HCT116 (cell line): Measurements from ENCODE around the gene GRIP2. TPM values are rescaled to one million over a fixed set of nuclear protein-coding genes. Genes with fewer than 3 reads are reported as not detected.

Source experiments
- ATAC-seq: fragments of 200-7000 bp; cut with Tn5 transposase; 2 replicates; pipeline ENCODE4 v1.9.1; 2020; ENCODE audit warnings: mild to moderate bottlenecking, moderate library complexity
- BruUV-seq: library from RNA; stranded (reverse); fragments of 400-500 nt; replicated peaks from 2 replicates; lab custom pipeline; 2021; lab: Mats Ljungman, UMichigan
- CTCF ChIA-PET: fragments of 300-600 bp; sonication (Branson Sonifier 250); formaldehyde crosslinking; loops from one replicate; lab custom pipeline; 2021; ENCODE audit warnings: antibody characterized with exemption; lab: Charles Lee
- POLR2A ChIA-PET: fragments of 300-600, 350-600 bp; sonication (Branson Sonifier 250); formaldehyde crosslinking; loops from one replicate; lab custom pipeline; 2021; ENCODE audit warnings: antibody characterized with exemption; lab: Charles Lee
- RAD21 ChIA-PET, 2 experiments: fragments of 300-600 bp; sonication (Branson Sonifier 250); formaldehyde crosslinking; loops; one replicate each; lab custom pipeline; 2023; ENCODE audit warnings: low total read pairs in 2 of 2; ENCODE audit not compliant: uncharacterized antibody in 2 of 2, unreplicated experiment in 2 of 2, low non-redundant PET in 1 of 2; lab: Charles Lee
- DNase-seq: peaks from one replicate; pipeline ENCODE4 v3.0.0-alpha.2; 2010; ENCODE audit warnings: low read depth, low spot score
- H2AFZ ChIP-seq: fragments of 200-600 bp; shearing (Covaris generic), sonication (generic); 2 replicates; pipeline ENCODE4 v1.6.1; 2017; ENCODE audit warnings: low read depth, mixed run types, mixed read lengths, antibody characterized with exemption, low read length; ENCODE audit not compliant: poor library complexity, severe bottlenecking
- H3K27ac ChIP-seq: 2 replicates; pipeline ENCODE4 v1.5.1; 2012; ENCODE audit warnings: low read depth, low read length
- H3K27me3 ChIP-seq: fragments of 200-600 bp; sonication (generic); 2 replicates; pipeline ENCODE4 v1.6.1; 2016; ENCODE audit warnings: mixed run types, low read length, mixed read lengths; ENCODE audit not compliant: insufficient read depth
- H3K36me3 ChIP-seq, 2 experiments: fragments of 200-500 bp in 1 of 2; fragments of 200-600 bp in 1 of 2; sonication (Bioruptor generic) in 1 of 2; sonication (generic) in 1 of 2; 2 replicates each; pipeline versions ENCODE4 v1.5.1 to v1.6.1; 2014 to 2016; ENCODE audit warnings: low read length in 2 of 2, inconsistent platforms in 1 of 2, mixed read lengths in 1 of 2, mixed run types in 1 of 2; ENCODE audit not compliant: insufficient read depth in 2 of 2, control insufficient read depth in 1 of 2
- H3K4me1 ChIP-seq, 2 experiments: fragments of 200-600 bp in 1 of 2; sonication (generic) in 1 of 2; 2 replicates each; pipeline versions ENCODE4 v1.5.1 to v1.6.1; 2012 to 2017; ENCODE audit warnings: low read length in 2 of 2, inconsistent platforms in 1 of 2, mild to moderate bottlenecking in 1 of 2, mixed read lengths in 1 of 2, mixed run types in 1 of 2, moderate library complexity in 1 of 2; ENCODE audit not compliant: insufficient read depth in 2 of 2, control insufficient read depth in 1 of 2
- H3K4me2 ChIP-seq: fragments of 200-600 bp; sonication (generic); 2 replicates; pipeline ENCODE4 v1.6.1; 2017; ENCODE audit warnings: mixed run types, low read length, mixed read lengths
- H3K4me3 ChIP-seq, 2 experiments: fragments of 200-600 bp in 1 of 2; sonication (generic) in 1 of 2; replicated peaks in 1 of 2; 2 replicates each; pipeline ENCODE4 v1.5.1; 2011 to 2016; ENCODE audit warnings: low read length in 2 of 2, control low read depth in 1 of 2, low read depth in 1 of 2, mild to moderate bottlenecking in 1 of 2, mixed read lengths in 1 of 2, mixed run types in 1 of 2
- H3K79me2 ChIP-seq: fragments of 200-600 bp; sonication (generic); 2 replicates; pipeline ENCODE4 v1.6.1; 2017; ENCODE audit warnings: mild to moderate bottlenecking, mixed run types, low read length, moderate library complexity, mixed read lengths; ENCODE audit not compliant: insufficient read depth
- H3K9ac ChIP-seq: fragments of 200-600 bp; sonication (generic); 2 replicates; pipeline ENCODE4 v1.6.1; 2016; ENCODE audit warnings: low read length, mixed read lengths
- H3K9me2 ChIP-seq: fragments of 200-600 bp; sonication (generic), shearing (Covaris generic); 2 replicates; pipeline ENCODE4 v1.6.1; 2017; ENCODE audit warnings: mixed run types, mild to moderate bottlenecking, moderate library complexity; ENCODE audit not compliant: insufficient read depth
- H3K9me3 ChIP-seq, 2 experiments: fragments of 200-500 bp in 1 of 2; fragments of 200-600 bp in 1 of 2; sonication (Bioruptor generic) in 1 of 2; sonication (generic) in 1 of 2; 2 replicates each; pipeline ENCODE4 v1.6.1; 2014 to 2017; ENCODE audit warnings: low read length in 2 of 2, mixed read lengths in 2 of 2, inconsistent platforms in 1 of 2, low read depth in 1 of 2, mild to moderate bottlenecking in 1 of 2, mixed run types in 1 of 2, moderate library complexity in 1 of 2; ENCODE audit not compliant: control insufficient read depth in 1 of 2, insufficient read depth in 1 of 2
- H4K20me1 ChIP-seq: fragments of 200-600 bp; sonication (generic), shearing (Covaris generic); 2 replicates; pipeline ENCODE4 v1.6.1; 2017; ENCODE audit warnings: mixed run types, mild to moderate bottlenecking, moderate library complexity; ENCODE audit not compliant: insufficient read depth
- CBX3 ChIP-seq: IDR thresholded peaks from 2 replicates; pipeline ENCODE4 v1.6.1; 2012; ENCODE audit warnings: low read depth
- CEBPB ChIP-seq: IDR thresholded peaks from 2 replicates; pipeline ENCODE4 v1.6.1; 2012; ENCODE audit warnings: low read depth
- EGR1 ChIP-seq: IDR thresholded peaks from 2 replicates; pipeline ENCODE4 v1.6.1; 2012; ENCODE audit warnings: low read depth
- ELF1 ChIP-seq: IDR thresholded peaks from 2 replicates; pipeline ENCODE4 v1.6.1; 2012; ENCODE audit warnings: low read depth, borderline replicate concordance
- EZH2 ChIP-seq: fragments of 200-600 bp; sonication (generic); IDR thresholded peaks from 2 replicates; pipeline ENCODE4 v1.6.1; 2017; ENCODE audit warnings: antibody characterized with exemption, mixed run types
- FOSL1 ChIP-seq: IDR thresholded peaks from 2 replicates; pipeline ENCODE4 v1.6.1; 2012; ENCODE audit warnings: low read depth
- JUND ChIP-seq: IDR thresholded peaks from 2 replicates; pipeline ENCODE4 v1.6.1; 2012
- POLR2A ChIP-seq: IDR thresholded peaks from 2 replicates; pipeline ENCODE4 v1.7.0; 2011; ENCODE audit warnings: borderline replicate concordance; ENCODE audit not compliant: insufficient read depth, insufficient read length; ENCODE audit errors: extremely low read depth
- POLR2AphosphoS5 ChIP-seq: IDR thresholded peaks from 2 replicates; pipeline ENCODE4 v1.6.1; 2011; ENCODE audit warnings: mild to moderate bottlenecking, low read depth, low read length, moderate library complexity
- RAD21 ChIP-seq: IDR thresholded peaks from 2 replicates; pipeline ENCODE4 v1.6.1; 2012; ENCODE audit warnings: low read depth, mild to moderate bottlenecking
- SIN3A ChIP-seq: IDR thresholded peaks from 2 replicates; pipeline ENCODE4 v1.6.1; 2012; ENCODE audit warnings: low read depth
- SP1 ChIP-seq: IDR thresholded peaks from 2 replicates; pipeline ENCODE4 v1.6.1; 2012; ENCODE audit warnings: low read depth
- TCF7L2 ChIP-seq: IDR thresholded peaks from 2 replicates; pipeline ENCODE4 v1.7.0; 2011; ENCODE audit warnings: borderline replicate concordance, inconsistent platforms; ENCODE audit not compliant: insufficient read depth, insufficient read length; ENCODE audit errors: extremely low read depth
- YY1 ChIP-seq: IDR thresholded peaks from 2 replicates; pipeline ENCODE4 v1.6.1; 2011; ENCODE audit warnings: low read length, low read depth, moderate library complexity, mild to moderate bottlenecking; ENCODE audit not compliant: insufficient replicate concordance; ENCODE audit errors: extremely low read depth
- ZFX ChIP-seq: fragments of 450-650 bp; IDR thresholded peaks from 2 replicates; pipeline ENCODE4 v1.6.1; 2017
- ZNF274 ChIP-seq: fragments of 200-500 bp; sonication (Bioruptor generic); IDR thresholded peaks from 2 replicates; pipeline ENCODE4 v1.6.1; 2014; ENCODE audit warnings: mild to moderate bottlenecking, low read depth, low read length, inconsistent platforms
- intact Hi-C: fragments of 100-400 bp; cut with micrococcal nuclease; formaldehyde crosslinking; loops from 2 replicates; pipeline ENCODE4 v1.10.0; 2022
- total RNA-seq: library from RNA; stranded (reverse); gene quantifications from one replicate; pipeline ENCODE4 v1.2.1, GENCODE V29; 2021; ENCODE audit not compliant: unreplicated experiment
- TF ChIP-seq, protein P1 (sequence below): IDR thresholded peaks from 2 replicates; pipeline ENCODE4 v1.6.1; 2012
- TF ChIP-seq, protein P2 (sequence below): IDR thresholded peaks from 2 replicates; pipeline ENCODE4 v1.6.1; 2012
- TF ChIP-seq, protein P3 (sequence below): IDR thresholded peaks from 2 replicates; pipeline ENCODE4 v1.6.1; 2012; ENCODE audit warnings: low read depth

GRIP2 gene
- total RNA-seq, 1 experiment from 2014 or later, result 0.34 TPM

DNA sequence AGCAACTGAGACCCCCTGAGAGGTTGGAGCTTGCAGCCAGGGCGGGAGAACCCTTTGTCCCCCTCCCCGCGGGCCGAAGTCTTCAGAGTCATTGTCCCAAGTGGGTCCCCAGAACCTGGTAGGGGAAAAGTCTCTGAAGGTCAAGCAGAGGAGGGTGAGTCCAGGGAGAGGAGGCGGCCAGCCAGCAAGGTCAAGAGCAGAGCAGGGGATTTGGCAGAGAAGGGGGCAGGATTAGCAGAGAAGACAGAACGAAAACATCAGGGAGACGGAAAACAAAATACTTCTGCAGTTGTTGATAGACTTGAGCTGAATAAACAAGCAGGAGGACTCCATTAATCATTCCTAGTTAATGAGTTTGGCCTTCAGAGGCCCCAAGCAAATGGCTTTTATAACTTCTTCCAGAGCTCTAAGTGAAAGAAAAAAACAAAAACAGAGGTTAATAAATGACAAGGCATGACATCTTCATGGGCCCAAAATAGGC lies 66.7 kb downstream of the GRIP2 start:
- Histone ChIP-seq H3K9me3 (no peaks in the 10 kb centered on the region), H3K4me1 (peaks cover 16 to 24% of the 10 kb centered on the region in 2 experiments), H3K9me2 (no peaks in the 10 kb centered on the region), H3K9ac (0 out of 2 replicates have a peak overlapping the region, but pooled peaks have one; percentile 19), H4K20me1 (no peaks in the 10 kb centered on the region), H3K27me3 (no peaks in the 10 kb centered on the region), H3K36me3 (peaks cover 12 to 32% of the 10 kb centered on the region in 2 experiments; a peak in 2 of 4 replicates), H3K4me2 (peak overlapping the region; percentile 73), H3K79me2 (no peaks in the 10 kb centered on the region)
- no TSS peak for BruUV-seq
- ChIA-PET CTCF (no interaction called here), RAD21 (no interaction called here)
- no peak for DNase-seq
- ATAC-seq, result no peak
- no peak for TF ChIP-seq ZFX
- no peak for TF ChIP-seq SIN3A
- TF ChIP-seq SP1, result no peak
- no peak for TF ChIP-seq POLR2AphosphoS5
- TF ChIP-seq, protein P1, sequence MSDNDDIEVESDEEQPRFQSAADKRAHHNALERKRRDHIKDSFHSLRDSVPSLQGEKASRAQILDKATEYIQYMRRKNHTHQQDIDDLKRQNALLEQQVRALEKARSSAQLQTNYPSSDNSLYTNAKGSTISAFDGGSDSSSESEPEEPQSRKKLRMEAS, result no peak
- no peak for TF ChIP-seq CBX3
- no peak for TF ChIP-seq ZNF274
- TF ChIP-seq, protein P2, sequence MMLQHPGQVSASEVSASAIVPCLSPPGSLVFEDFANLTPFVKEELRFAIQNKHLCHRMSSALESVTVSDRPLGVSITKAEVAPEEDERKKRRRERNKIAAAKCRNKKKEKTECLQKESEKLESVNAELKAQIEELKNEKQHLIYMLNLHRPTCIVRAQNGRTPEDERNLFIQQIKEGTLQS, result no peak
- TF ChIP-seq POLR2A, result no peak
- TF ChIP-seq YY1, result no peak
- TF ChIP-seq ELF1, result no peak
- no peak for TF ChIP-seq CEBPB
- TF ChIP-seq, protein P3, sequence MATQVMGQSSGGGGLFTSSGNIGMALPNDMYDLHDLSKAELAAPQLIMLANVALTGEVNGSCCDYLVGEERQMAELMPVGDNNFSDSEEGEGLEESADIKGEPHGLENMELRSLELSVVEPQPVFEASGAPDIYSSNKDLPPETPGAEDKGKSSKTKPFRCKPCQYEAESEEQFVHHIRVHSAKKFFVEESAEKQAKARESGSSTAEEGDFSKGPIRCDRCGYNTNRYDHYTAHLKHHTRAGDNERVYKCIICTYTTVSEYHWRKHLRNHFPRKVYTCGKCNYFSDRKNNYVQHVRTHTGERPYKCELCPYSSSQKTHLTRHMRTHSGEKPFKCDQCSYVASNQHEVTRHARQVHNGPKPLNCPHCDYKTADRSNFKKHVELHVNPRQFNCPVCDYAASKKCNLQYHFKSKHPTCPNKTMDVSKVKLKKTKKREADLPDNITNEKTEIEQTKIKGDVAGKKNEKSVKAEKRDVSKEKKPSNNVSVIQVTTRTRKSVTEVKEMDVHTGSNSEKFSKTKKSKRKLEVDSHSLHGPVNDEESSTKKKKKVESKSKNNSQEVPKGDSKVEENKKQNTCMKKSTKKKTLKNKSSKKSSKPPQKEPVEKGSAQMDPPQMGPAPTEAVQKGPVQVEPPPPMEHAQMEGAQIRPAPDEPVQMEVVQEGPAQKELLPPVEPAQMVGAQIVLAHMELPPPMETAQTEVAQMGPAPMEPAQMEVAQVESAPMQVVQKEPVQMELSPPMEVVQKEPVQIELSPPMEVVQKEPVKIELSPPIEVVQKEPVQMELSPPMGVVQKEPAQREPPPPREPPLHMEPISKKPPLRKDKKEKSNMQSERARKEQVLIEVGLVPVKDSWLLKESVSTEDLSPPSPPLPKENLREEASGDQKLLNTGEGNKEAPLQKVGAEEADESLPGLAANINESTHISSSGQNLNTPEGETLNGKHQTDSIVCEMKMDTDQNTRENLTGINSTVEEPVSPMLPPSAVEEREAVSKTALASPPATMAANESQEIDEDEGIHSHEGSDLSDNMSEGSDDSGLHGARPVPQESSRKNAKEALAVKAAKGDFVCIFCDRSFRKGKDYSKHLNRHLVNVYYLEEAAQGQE, result no peak
- no peak for TF ChIP-seq RAD21
- no peak for TF ChIP-seq JUND
- TF ChIP-seq EGR1, result no peak
- no peak for TF ChIP-seq FOSL1
- TF ChIP-seq EZH2, result no peak
- no peak for TF ChIP-seq TCF7L2
- TF ChIP-seq, all 23 proteins: peak for 0
- POLR2A ChIA-PET, result no interaction called here
- no peak overlapping the region for H2AFZ ChIP-seq
- intact Hi-C loops, result no loop called here
- 0 out of 2 replicates have a peak overlapping the region, but pooled peaks have one; percentile 42 for H3K27ac ChIP-seq
- 0 out of 4 replicates have a peak overlapping the region, but pooled peaks of 1 of the 2 experiments have one; percentile 38 for H3K4me3 ChIP-seq
